SH-SY5Y (cell line): Measurements from ENCODE around the gene VHLL.

Source experiments
- GATA2 ChIP-seq: IDR thresholded peaks from 2 replicates; pipeline ENCODE4 v1.6.1; 2011; ENCODE audit warnings: mild to moderate bottlenecking, low read depth, low read length
- GATA3 ChIP-seq: IDR thresholded peaks from 2 replicates; pipeline ENCODE4 v1.6.1; 2011; ENCODE audit warnings: low read depth, mild to moderate bottlenecking, low read length, moderate library complexity

DNA sequence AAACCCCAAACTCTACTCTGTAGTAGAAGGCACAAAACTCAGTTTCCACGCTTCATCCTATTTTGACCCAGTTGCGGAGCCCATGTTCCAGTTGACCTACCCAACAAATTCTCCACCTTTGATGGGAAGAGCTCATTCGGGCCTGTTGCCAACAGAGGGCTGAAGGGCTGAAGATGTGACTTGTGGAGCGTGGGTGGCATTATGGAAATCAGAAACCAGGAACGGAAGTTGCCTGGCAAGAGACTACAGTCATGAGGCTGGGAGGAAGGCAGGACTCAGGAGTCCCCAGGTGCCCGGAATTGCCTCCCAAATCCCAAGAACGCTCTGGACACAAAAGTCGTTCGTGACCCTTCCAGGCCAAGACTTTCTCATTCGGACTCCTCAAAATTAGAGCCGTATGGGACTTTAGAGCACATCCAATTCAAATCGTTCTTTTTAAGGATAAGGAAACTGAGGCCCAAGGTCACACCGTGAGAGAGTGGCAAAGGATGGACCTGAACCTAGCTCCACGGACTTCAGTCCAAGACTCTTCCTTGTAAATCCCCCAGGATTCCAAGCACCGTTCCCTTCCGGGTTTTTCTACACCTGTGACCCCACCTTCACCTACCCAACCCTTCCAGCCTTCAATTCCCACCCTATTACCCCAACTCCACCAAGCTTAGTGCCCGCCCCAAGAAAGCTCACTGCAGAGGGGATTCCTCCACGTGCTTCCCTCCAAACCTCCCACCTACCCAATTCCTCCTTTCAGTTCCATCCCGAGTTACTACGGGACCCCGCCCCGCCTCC lies 17.2 kb downstream of the VHLL start:
- TF ChIP-seq GATA2: no peak
- TF ChIP-seq GATA3: no peak
